ENCODE measurements around the gene ABCB11. TPM values are rescaled to one million over a fixed set of nuclear protein-coding genes. Genes with fewer than 3 reads are reported as not detected.

Gene ABCB11
- total and polyA plus RNA-seq, 9 of the 15 experiments (the other 6 are each of a cell fraction or from before 2014, with no cell fraction given), result 0.04 to 0.51 (median 0.10) TPM; not detected in 1

DNA sequence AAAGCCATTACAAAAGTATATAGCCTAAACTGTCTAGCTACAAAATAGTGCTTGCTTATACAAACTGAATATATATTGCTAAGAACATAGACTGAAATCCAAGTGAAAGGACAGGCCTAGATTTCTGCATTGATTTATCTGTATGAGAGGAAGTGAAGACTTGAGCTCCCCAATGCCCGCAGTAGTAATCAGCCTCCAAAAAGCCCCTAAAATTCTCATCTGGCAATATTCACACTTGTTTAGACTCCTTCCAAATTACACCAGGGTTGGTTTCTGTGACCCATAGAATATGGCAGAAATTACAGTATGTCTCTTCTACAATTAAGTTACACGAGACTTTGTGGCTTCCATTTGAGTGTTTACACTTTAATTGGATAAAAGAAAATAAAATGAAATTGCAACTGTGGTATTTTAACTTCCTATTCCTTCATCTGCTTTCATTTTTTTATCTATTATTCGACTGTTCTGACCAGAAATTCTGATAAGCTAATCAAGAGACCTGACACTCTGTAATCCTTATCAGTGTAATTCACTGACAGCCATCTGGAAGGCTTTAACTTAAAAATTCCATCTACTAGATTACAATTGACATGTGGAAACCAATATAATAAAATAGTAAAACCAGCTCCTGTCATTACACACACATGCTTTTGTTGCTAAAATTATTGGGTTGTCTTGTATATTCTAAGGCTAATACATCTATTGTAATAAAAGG lies 21.1 kb downstream of the ABCB11 start (continued):
- no peak for TF ChIP-seq POLR3G (IDR thresholded peaks at IDR 0.05; ENCODE audit: extremely low read depth, insufficient read length, insufficient replicate concordance)
- no peak for TF ChIP-seq CREBBP (IDR thresholded peaks at IDR 0.05; ENCODE audit: low read depth, low read length)
- TF ChIP-seq CBFA2T3 (IDR thresholded peaks at IDR 0.05), result peak; percentile 65
- TF ChIP-seq, protein P1, sequence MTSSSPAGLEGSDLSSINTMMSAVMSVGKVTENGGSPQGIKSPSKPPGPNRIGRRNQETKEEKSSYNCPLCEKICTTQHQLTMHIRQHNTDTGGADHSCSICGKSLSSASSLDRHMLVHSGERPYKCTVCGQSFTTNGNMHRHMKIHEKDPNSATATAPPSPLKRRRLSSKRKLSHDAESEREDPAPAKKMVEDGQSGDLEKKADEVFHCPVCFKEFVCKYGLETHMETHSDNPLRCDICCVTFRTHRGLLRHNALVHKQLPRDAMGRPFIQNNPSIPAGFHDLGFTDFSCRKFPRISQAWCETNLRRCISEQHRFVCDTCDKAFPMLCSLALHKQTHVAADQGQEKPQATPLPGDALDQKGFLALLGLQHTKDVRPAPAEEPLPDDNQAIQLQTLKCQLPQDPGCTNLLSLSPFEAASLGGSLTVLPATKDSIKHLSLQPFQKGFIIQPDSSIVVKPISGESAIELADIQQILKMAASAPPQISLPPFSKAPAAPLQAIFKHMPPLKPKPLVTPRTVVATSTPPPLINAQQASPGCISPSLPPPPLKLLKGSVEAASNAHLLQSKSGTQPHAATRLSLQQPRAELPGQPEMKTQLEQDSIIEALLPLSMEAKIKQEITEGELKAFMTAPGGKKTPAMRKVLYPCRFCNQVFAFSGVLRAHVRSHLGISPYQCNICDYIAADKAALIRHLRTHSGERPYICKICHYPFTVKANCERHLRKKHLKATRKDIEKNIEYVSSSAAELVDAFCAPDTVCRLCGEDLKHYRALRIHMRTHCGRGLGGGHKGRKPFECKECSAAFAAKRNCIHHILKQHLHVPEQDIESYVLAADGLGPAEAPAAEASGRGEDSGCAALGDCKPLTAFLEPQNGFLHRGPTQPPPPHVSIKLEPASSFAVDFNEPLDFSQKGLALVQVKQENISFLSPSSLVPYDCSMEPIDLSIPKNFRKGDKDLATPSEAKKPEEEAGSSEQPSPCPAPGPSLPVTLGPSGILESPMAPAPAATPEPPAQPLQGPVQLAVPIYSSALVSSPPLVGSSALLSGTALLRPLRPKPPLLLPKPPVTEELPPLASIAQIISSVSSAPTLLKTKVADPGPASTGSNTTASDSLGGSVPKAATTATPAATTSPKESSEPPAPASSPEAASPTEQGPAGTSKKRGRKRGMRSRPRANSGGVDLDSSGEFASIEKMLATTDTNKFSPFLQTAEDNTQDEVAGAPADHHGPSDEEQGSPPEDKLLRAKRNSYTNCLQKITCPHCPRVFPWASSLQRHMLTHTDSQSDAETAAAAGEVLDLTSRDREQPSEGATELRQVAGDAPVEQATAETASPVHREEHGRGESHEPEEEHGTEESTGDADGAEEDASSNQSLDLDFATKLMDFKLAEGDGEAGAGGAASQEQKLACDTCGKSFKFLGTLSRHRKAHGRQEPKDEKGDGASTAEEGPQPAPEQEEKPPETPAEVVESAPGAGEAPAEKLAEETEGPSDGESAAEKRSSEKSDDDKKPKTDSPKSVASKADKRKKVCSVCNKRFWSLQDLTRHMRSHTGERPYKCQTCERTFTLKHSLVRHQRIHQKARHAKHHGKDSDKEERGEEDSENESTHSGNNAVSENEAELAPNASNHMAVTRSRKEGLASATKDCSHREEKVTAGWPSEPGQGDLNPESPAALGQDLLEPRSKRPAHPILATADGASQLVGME (CRISPR knock-in tag; IDR thresholded peaks at IDR 0.05), result no peak
- no peak for TF ChIP-seq SRF (CRISPR knock-in tag; IDR thresholded peaks at IDR 0.05)
- no peak for TF ChIP-seq NR2C2 (CRISPR knock-in tag; IDR thresholded peaks at IDR 0.05)
- no peak for TF ChIP-seq NR2C2 (tag; IDR thresholded peaks at IDR 0.05)
- TF ChIP-seq HMGN3 (IDR thresholded peaks at IDR 0.05; ENCODE audit: borderline replicate concordance, extremely low read depth, insufficient read length, low read depth, low read length), result no peak
- TF ChIP-seq ATF7 (IDR thresholded peaks at IDR 0.05), result no peak
- no peak for TF ChIP-seq ZNF707 (CRISPR knock-in tag; conservative IDR thresholded peaks at IDR 0.05)
- no peak for TF ChIP-seq DMBX1 (CRISPR knock-in tag; IDR thresholded peaks at IDR 0.05; ENCODE audit: borderline replicate concordance)
